GM12864 (cell line): ENCODE data around the gene ACACB.

ENCODE experiments used
- DNase-seq: peaks from one replicate; pipeline ENCODE4 v3.0.0-alpha.2; 2011; ENCODE audit warnings: low read depth
- H3K4me3 ChIP-seq: 2 replicates; pipeline ENCODE4 v1.5.1; 2011; ENCODE audit warnings: mild to moderate bottlenecking, low read depth, low read length, control low read depth
- CTCF ChIP-seq: IDR thresholded peaks from 2 replicates; pipeline ENCODE4 v1.5.1; 2011; ENCODE audit warnings: low read depth, mild to moderate bottlenecking, moderate library complexity, low read length, control low read depth, inconsistent platforms; ENCODE audit errors: missing control alignments

ACACB gene

DNA sequence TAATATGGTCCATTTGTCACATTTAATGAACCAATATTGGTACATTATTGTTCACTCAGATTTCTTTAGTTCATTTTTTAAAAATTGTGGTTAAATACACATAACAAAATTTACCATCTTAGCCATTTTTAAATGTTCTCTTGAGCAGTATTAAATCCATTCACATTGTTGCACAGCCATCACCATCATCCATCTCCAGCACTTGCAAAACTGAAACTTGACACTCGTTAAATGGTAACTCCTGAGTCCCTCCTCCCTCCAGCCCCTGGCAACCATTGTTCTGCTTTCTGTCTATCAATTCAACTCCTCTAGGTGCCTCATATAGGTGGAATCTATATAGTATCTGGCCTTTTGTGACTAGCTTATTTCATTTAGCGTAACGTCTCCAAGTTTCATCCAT is 86.4 kb downstream of the ACACB start:
- DNase-seq: no peak
- H3K4me3 ChIP-seq: no peak overlapping the region
- TF ChIP-seq CTCF: no peak

GRCh38 chr12:109203480-109203879 is 87.1 kb downstream of the ACACB start:
- no peak for DNase-seq
- no peak for TF ChIP-seq CTCF
- H3K4me3 ChIP-seq: no peak overlapping the region

DNA sequence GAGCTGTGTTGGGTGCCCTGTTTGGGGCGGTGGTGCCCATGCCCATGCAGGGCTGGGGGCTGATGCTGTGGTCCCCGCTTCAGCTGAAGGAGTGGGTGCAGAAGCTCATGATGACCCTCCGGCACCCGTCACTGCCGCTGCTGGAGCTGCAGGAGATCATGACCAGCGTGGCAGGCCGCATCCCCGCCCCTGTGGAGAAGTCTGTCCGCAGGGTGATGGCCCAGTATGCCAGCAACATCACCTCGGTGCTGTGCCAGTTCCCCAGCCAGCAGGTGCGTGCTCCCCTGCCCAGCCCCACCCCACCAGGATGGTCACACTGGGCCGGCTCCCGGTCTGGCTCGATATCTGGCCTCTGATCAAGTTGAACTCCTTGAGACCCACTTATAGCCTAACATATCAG is 92.7 kb downstream of the ACACB start:
- TF ChIP-seq CTCF: no peak
- DNase-seq: no peak
- H3K4me3 ChIP-seq: no peak overlapping the region

DNA sequence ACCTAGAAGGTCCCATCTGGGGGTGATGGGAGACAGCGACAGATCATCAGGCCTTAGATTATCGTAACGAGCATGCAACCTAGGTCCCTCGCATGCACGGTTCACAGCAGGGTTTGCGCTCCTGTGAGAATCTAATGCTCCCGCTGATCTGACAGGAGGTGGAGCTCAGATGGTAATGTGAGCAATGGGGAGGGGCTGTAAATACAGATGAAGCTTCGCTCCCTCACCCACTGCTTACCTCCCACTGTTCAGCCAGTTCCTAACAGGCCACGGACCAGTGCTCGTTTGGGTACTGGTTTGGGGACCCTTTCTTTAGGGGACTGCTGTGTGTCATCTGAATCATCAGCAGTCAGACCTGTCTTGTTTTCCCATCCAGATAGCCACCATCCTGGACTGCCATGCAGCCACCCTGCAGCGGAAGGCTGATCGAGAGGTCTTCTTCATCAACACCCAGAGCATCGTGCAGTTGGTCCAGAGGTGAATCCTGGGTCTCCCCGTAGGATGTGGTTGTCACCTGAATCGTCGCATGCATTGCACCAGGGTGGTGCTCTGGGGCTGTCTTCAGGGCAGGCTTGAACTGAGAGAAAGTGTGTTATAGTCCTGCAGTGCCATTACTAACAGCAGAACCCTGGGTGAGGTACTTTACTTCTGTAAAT is 96.2 kb downstream of the ACACB start:
- no peak for TF ChIP-seq CTCF
- no peak for DNase-seq
- H3K4me3 ChIP-seq: no peak overlapping the region

DNA sequence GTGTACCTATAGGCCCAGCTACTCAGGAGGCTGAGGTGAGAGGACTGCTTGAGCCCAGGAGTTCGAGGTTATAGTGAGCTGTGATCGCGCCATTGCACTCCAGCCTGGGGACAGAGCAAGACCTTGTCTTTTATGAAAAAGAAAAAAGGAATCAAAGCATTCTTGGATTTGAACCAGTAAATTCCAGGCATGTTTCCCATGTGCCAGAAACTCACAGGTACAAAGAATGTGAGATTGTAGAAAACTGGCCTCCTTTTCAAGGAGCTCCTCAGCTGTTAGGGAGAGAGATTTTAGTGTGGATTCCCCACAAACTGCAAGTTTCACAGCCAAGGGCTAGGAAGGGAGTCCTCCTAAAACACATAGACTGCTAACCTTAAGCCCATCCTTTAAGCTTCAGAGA is 97.7 kb downstream of the ACACB start:
- no peak for TF ChIP-seq CTCF
- H3K4me3 ChIP-seq: no peak overlapping the region
- DNase-seq: no peak

GRCh38 chr12:109218996-109219395 is 102.6 kb downstream of the ACACB start:
- no peak overlapping the region for H3K4me3 ChIP-seq
- no peak for TF ChIP-seq CTCF
- no peak for DNase-seq

GRCh38 chr12:109219938-109220337 is 103.6 kb downstream of the ACACB start:
- TF ChIP-seq CTCF: no peak
- no peak for DNase-seq
- H3K4me3 ChIP-seq: no peak overlapping the region
